LNCAP (cell line): ENCODE results near the gene RIMS4.

Source experiments
- TF ChIP-seq, protein P1 (sequence below): fragments of 450-650 bp; IDR thresholded peaks from 2 replicates; pipeline ENCODE4 v1.5.1; 2017; ENCODE audit warnings: mild to moderate bottlenecking

Gene RIMS4

GRCh38 chr20:44829688-44830087, 19.3 kb upstream of the RIMS4 start:
- TF ChIP-seq, protein P1, sequence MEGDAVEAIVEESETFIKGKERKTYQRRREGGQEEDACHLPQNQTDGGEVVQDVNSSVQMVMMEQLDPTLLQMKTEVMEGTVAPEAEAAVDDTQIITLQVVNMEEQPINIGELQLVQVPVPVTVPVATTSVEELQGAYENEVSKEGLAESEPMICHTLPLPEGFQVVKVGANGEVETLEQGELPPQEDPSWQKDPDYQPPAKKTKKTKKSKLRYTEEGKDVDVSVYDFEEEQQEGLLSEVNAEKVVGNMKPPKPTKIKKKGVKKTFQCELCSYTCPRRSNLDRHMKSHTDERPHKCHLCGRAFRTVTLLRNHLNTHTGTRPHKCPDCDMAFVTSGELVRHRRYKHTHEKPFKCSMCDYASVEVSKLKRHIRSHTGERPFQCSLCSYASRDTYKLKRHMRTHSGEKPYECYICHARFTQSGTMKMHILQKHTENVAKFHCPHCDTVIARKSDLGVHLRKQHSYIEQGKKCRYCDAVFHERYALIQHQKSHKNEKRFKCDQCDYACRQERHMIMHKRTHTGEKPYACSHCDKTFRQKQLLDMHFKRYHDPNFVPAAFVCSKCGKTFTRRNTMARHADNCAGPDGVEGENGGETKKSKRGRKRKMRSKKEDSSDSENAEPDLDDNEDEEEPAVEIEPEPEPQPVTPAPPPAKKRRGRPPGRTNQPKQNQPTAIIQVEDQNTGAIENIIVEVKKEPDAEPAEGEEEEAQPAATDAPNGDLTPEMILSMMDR, result no peak

- TF ChIP-seq, protein P1, result no peak
Observed at GRCh38 chr20:44828640-44829039, 18.3 kb upstream of the RIMS4 start.

GRCh38 chr20:44827401-44827800, 17.1 kb upstream of the RIMS4 start:
- TF ChIP-seq, protein P1, result no peak

DNA sequence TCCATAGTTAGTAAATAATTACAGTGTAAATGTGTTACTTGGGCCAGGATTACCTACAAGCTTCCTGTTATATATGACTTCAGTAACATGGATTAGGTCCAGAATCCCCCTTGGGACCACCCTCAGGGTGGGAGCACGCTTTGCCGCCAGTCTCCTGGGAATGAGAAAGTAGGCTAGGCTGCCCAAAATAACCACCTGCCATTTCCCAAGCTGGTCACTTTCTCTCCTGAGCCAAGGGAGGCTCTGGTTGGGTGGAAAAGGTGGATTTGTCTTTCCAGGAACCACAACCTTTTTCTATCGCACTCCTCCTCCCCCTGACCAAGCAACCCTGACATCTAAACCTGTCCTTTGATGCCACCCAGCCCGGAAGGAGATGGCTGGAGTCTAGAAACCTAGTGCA, 9.6 kb upstream of the RIMS4 start:
- TF ChIP-seq, protein P1, result no peak

- TF ChIP-seq, protein P1, result no peak
Observed at GRCh38 chr20:44817143-44817910, 7.0 kb upstream of the RIMS4 start.

DNA sequence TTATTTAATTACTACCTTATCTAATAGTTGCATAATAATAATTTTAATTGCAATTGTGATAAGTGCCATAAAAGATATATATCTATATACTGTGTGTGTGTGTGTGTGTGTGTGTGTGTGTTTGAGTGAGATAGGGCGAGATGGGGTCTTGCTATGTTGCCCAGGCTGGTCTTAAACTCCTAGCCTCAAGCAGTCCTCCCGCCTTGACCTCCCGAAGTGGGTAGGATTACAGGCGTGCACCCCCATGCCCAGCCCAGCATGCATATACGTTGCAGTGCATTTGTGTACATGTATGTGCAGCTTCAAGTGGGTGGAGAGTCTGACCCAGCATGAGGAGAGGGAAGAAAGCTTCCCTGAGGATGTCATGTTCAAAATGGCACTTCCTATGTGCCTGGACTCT, 4.6 kb upstream of the RIMS4 start:
- TF ChIP-seq, protein P1, result no peak

DNA sequence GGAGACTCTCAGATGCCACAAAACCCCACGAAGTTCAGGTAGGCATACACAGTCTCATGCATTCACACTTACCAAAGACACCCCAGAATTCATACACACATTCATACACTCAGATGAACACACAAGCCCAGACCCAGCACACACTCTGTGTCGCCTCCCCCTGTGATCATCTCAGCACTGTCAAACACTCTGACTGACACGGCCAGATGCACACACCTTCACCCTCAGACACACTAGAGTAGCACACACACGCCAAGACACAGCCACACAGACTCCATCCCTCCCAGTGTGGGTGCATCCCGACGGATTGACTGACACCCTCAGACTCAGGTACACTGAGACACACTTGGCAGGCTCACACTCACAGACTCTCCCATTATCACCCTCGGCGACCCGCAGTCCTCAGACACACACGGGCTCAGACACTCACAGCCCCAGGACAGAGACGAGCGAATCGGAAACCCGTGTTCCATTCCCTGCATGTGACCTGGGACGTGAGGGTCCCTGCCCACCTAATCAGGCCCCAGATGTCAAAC, 872 bp upstream of the RIMS4 start:
- TF ChIP-seq, protein P1, result no peak

DNA sequence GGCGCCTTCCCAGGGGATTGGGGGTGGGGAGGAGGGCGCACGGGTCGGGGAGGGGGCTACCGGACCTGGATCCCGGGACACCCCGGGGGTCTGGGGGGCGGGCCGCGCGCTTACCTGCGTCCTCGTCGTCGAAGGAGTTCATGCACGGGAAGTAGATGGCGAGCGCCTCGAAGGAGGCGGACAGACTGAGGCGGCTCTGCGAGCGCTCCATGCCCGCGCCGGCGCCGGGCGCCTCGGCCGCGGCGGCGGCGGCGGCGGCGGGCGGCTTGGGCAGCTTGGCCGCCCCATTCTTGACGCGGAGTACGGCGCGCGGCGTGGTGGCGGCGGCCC, 320 bp downstream of the RIMS4 start:
- TF ChIP-seq, protein P1, result no peak
